Aorta (tissue), 5 donors: Measurements from ENCODE around the gene SLC2A13. TPM values are rescaled to one million over a fixed set of nuclear protein-coding genes. Genes with fewer than 3 reads are reported as not detected.
A peak's percentile ranks its signal among the peaks of the same experiment; 100 is the strongest.

Experiments used
- ATAC-seq: fragments of 200-7000 bp; cut with Tn5 transposase; one replicate; pipeline ENCODE4 v1.9.1; 2022; ENCODE audit warnings: moderate library complexity; ENCODE audit not compliant: low FRiP score
- DNase-seq, 2 donors: peaks; one replicate each; pipeline ENCODE4 v3.0.0-alpha.2; 2020
- H3K27ac ChIP-seq, 2 donors: one replicate each; pipeline ENCODE4 v1.5.1; 2013; ENCODE audit warnings: low read length in 2 of 2, mild to moderate bottlenecking in 2 of 2, moderate library complexity in 2 of 2, control low read depth in 1 of 2, inconsistent platforms in 1 of 2, low read depth in 1 of 2
- H3K27me3 ChIP-seq, 2 donors: one replicate each; pipeline ENCODE4 v1.6.1; 2013; ENCODE audit warnings: control low read depth in 1 of 2, low read length in 1 of 2, mild to moderate bottlenecking in 1 of 2, moderate library complexity in 1 of 2; ENCODE audit not compliant: insufficient read depth in 2 of 2, control insufficient read depth in 1 of 2
- H3K36me3 ChIP-seq, 2 donors: one replicate each; pipeline ENCODE4 v1.6.1; 2013; ENCODE audit warnings: control low read depth in 1 of 2, low read length in 1 of 2, mild to moderate bottlenecking in 1 of 2; ENCODE audit not compliant: insufficient read depth in 2 of 2, control insufficient read depth in 1 of 2
- H3K4me1 ChIP-seq, 2 donors: one replicate each; pipeline ENCODE4 v1.6.1; 2013; ENCODE audit warnings: low read length in 2 of 2, control low read depth in 1 of 2, mild to moderate bottlenecking in 1 of 2, moderate library complexity in 1 of 2; ENCODE audit not compliant: insufficient read depth in 2 of 2, control insufficient read depth in 1 of 2
- H3K4me3 ChIP-seq, 2 donors: one replicate each; pipeline ENCODE4 v1.5.1; 2013; ENCODE audit warnings: low read length in 2 of 2, control low read depth in 1 of 2, mild to moderate bottlenecking in 1 of 2
- H3K9me3 ChIP-seq: one replicate; pipeline ENCODE4 v1.6.1; 2013; ENCODE audit warnings: mild to moderate bottlenecking, low read length; ENCODE audit not compliant: control insufficient read depth
- WGBS, 2 donors: extraction: QIAGEN DNeasy Blood & Tissue Kit; methylation state at CpG; one replicate each; pipeline ENCODE4 v1.1.7; 2013; 5-methylcytosine and 5-hydroxymethylcytosine counted together
- intact Hi-C, 2 donors: fragments of 100-400 bp; cut with DNase I; formaldehyde crosslinking; loops; one replicate each; pipeline versions ENCODE4 v1.14.2 to v1.15.0; 2022
- polyA plus RNA-seq, 2 donors: library from polyadenylated mRNA; stranded (reverse); fragments of 200-250 nt; gene quantifications; one replicate each; pipeline ENCODE4 v1.2.3, GENCODE V29; 2013
- total RNA-seq, 2 donors: library from RNA; stranded (reverse); fragmentation: NEBNext Ultra II Directional; extraction: Animal tissue kit (Norgen Biotek cat#: 25700); gene quantifications; one replicate each; pipeline ENCODE4 v1.2.1, GENCODE V29; 2021
- donor health status: healthy with polysubstance abuse.
- donor health status: Bipolar disorder and iron deficiency.
- donor health status: DM: no; HTN: no; CAD: no.
- donor health status: DM: no; HTN: no; CAD: no.
- donor health status: DM: yes; HTN: yes; CAD: no.

SLC2A13 gene
- total and polyA plus RNA-seq, 4 donors: 1.1 to 11.4 (median 5.9) TPM

- intact Hi-C loops: loop anchor here (2.0 to 10.0 kb wide), 2 partner anchors 96 to 304 kb away; partner anchors contain the start of gene SLC2A13 (in 2 of the 2)
- H3K4me3 ChIP-seq: no peak overlapping the region
- H3K27me3 ChIP-seq: no peaks in the 10 kb centered on the region
- peak overlapping the region in 1 of 2 donors; percentile 28 for H3K27ac ChIP-seq
- no peaks in the 10 kb centered on the region for H3K36me3 ChIP-seq
- ATAC-seq: peak; percentile 90
- 47 to 50% methylated on average over 11 of the region's 11 CpGs for WGBS, 2 donors
- peaks cover 0 to 4% of the 10 kb centered on the region in 2 donors for H3K4me1 ChIP-seq
- no peaks in the 10 kb centered on the region for H3K9me3 ChIP-seq
- peak in 1 of 2 donors; percentile 48 for DNase-seq
Observed at GRCh38 chr12:40010899-40011774, 94.7 kb downstream of the SLC2A13 start.

GRCh38 chr12:40002178-40003169 is 103.4 kb downstream of the SLC2A13 start:
- intact Hi-C loops: no loop called here
- Histone ChIP-seq H3K9me3 (peaks cover 2% of the 10 kb centered on the region), H3K27ac (no peak overlapping the region), H3K36me3 (no peaks in the 10 kb centered on the region), H3K27me3 (no peaks in the 10 kb centered on the region), H3K4me1 (no peaks in the 10 kb centered on the region), H3K4me3 (no peak overlapping the region)
- 61 to 64% methylated on average over 4 of the region's 4 CpGs for whole genome bisulfite sequencing, 2 donors
- ATAC-seq (no peak), DNase-seq (no peak)

- Histone ChIP-seq H3K4me3 (no peak overlapping the region), H3K27ac (no peak overlapping the region), H3K27me3 (no peaks in the 10 kb centered on the region), H3K36me3 (no peaks in the 10 kb centered on the region), H3K9me3 (peaks cover 2% of the 10 kb centered on the region), H3K4me1 (no peaks in the 10 kb centered on the region)
- no peak for ATAC-seq
- no peak for DNase-seq
- intact Hi-C loops: no loop called here
Observed at GRCh38 chr12:40001406-40001805, 104.5 kb downstream of the SLC2A13 start.

- ATAC-seq (no peak), DNase-seq (no peak)
- no peak overlapping the region for H3K27ac ChIP-seq
- H3K9me3 ChIP-seq: peaks cover 2% of the 10 kb centered on the region
- intact Hi-C loops: no loop called here
- H3K36me3 ChIP-seq: no peaks in the 10 kb centered on the region
- no peak overlapping the region for H3K4me3 ChIP-seq
- no peaks in the 10 kb centered on the region for H3K4me1 ChIP-seq
- no peaks in the 10 kb centered on the region for H3K27me3 ChIP-seq
- WGBS, 2 donors: 95 to 96% methylated on average over 2 of the region's 2 CpGs
Observed at GRCh38 chr12:40000884-40001283, 105.0 kb downstream of the SLC2A13 start.

GRCh38 chr12:39993268-39993667 is 112.6 kb downstream of the SLC2A13 start:
- Histone ChIP-seq H3K27ac (no peak overlapping the region), H3K36me3 (no peaks in the 10 kb centered on the region), H3K27me3 (no peaks in the 10 kb centered on the region), H3K9me3 (no peaks in the 10 kb centered on the region), H3K4me3 (no peak overlapping the region), H3K4me1 (no peaks in the 10 kb centered on the region)
- WGBS, 2 donors: 83 to 86% methylated on average over 1 of the region's 1 CpG
- DNase-seq: no peak
- intact Hi-C loops: loop anchor here in 1 of 2 donors (5.0 kb wide), 1 partner anchor 226 kb away; no protein-coding TSS in a partner anchor
- ATAC-seq: no peak

- Histone ChIP-seq H3K4me1 (peaks cover 0 to 3% of the 10 kb centered on the region in 2 donors), H3K36me3 (no peaks in the 10 kb centered on the region), H3K4me3 (no peak overlapping the region), H3K9me3 (no peaks in the 10 kb centered on the region), H3K27ac (no peak overlapping the region), H3K27me3 (no peaks in the 10 kb centered on the region)
- WGBS, 2 donors: 44 to 55% methylated on average over 4 of the region's 4 CpGs
- intact Hi-C loops: loop anchor here in 1 of 2 donors (5.0 kb wide), 1 partner anchor 223 kb away; no protein-coding TSS in a partner anchor
- DNase-seq (peak; percentile 53 to 80), ATAC-seq (peak; percentile 78)
Observed at GRCh38 chr12:39990122-39991101, 115.5 kb downstream of the SLC2A13 start.

- 93 to 98% methylated on average over 1 of the region's 1 CpG for WGBS, 2 donors
- intact Hi-C loops: no loop called here
- Histone ChIP-seq H3K4me3 (no peak overlapping the region), H3K36me3 (no peaks in the 10 kb centered on the region), H3K27me3 (no peaks in the 10 kb centered on the region), H3K4me1 (peaks cover 0 to 3% of the 10 kb centered on the region in 2 donors), H3K9me3 (no peaks in the 10 kb centered on the region), H3K27ac (no peak overlapping the region)
- DNase-seq (no peak), ATAC-seq (no peak)
Observed at GRCh38 chr12:39989501-39989900, 116.4 kb downstream of the SLC2A13 start.

- Histone ChIP-seq H3K4me1 (peaks cover 0 to 3% of the 10 kb centered on the region in 2 donors), H3K9me3 (no peaks in the 10 kb centered on the region), H3K36me3 (no peaks in the 10 kb centered on the region), H3K4me3 (no peak overlapping the region), H3K27ac (no peak overlapping the region), H3K27me3 (no peaks in the 10 kb centered on the region)
- DNase-seq (no peak), ATAC-seq (no peak)
- intact Hi-C loops: no loop called here
- WGBS, 2 donors: 96 to 98% methylated on average over 2 of the region's 2 CpGs
Observed at GRCh38 chr12:39988574-39988973, 117.3 kb downstream of the SLC2A13 start.
